ENCODE data around the gene C12orf54. TPM values are rescaled to one million over a fixed set of nuclear protein-coding genes. Genes with fewer than 3 reads are reported as not detected.

The C12orf54 gene
- total and polyA plus RNA-seq, 2 donors (not counting 3 experiments of a cell fraction or from before 2014, with no cell fraction given): not detected

DNA sequence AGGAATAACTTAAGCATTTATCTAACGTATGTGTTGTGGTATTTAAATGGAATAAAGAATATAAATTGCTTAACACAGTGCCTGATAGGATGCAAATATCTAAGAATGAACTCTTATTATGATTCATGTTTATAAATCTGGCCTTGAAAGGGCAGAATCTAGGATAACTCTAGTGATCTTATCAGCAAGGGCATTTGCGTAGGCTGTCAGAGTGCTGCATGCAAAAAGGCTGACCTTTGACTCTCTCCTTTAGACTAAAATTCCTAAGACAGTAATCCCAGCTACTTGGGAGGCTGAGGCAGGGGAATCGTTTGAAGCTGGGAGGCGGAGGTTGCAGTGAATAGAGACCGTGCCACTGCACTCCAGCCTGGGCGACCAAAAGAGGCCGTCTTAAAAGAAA is 41.2 kb upstream of the C12orf54 start:
- H4K20me1 ChIP-seq (replicated peaks; ENCODE audit: control insufficient read depth, extremely low read depth, insufficient read depth, low read length): no peaks in the 10 kb centered on the region
- ChIA-PET CTCF (no interaction called here), POLR2A (no interaction called here)
- H3K9ac ChIP-seq (replicated peaks; ENCODE audit: extremely low read depth, insufficient read depth, low read length): no peak overlapping the region
- H3K4me1 ChIP-seq (ENCODE audit: control insufficient read depth, extremely low read depth, insufficient read depth, low read length): peaks cover 5% of the 10 kb centered on the region
- no peak overlapping the region for H3K27ac ChIP-seq (ENCODE audit: insufficient read depth, low read depth, low read length)
- TF ChIP-seq, protein P1, sequence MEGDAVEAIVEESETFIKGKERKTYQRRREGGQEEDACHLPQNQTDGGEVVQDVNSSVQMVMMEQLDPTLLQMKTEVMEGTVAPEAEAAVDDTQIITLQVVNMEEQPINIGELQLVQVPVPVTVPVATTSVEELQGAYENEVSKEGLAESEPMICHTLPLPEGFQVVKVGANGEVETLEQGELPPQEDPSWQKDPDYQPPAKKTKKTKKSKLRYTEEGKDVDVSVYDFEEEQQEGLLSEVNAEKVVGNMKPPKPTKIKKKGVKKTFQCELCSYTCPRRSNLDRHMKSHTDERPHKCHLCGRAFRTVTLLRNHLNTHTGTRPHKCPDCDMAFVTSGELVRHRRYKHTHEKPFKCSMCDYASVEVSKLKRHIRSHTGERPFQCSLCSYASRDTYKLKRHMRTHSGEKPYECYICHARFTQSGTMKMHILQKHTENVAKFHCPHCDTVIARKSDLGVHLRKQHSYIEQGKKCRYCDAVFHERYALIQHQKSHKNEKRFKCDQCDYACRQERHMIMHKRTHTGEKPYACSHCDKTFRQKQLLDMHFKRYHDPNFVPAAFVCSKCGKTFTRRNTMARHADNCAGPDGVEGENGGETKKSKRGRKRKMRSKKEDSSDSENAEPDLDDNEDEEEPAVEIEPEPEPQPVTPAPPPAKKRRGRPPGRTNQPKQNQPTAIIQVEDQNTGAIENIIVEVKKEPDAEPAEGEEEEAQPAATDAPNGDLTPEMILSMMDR (IDR thresholded peaks at IDR 0.05; ENCODE audit: extremely low read depth in 1 of 2, insufficient read depth in 1 of 2, low read depth in 1 of 2, low read length in 2 of 2): no peak
- TF ChIP-seq FOS (IDR thresholded peaks at IDR 0.05; ENCODE audit: borderline replicate concordance, insufficient read depth, low read length) (no peak), MYC (IDR thresholded peaks at IDR 0.05; ENCODE audit: low read depth, low read length) (no peak), EZH2 (IDR thresholded peaks at IDR 0.05; ENCODE audit: borderline replicate concordance, low read depth, low read length, severe bottlenecking) (no peak), POLR2AphosphoS5 (IDR thresholded peaks at IDR 0.05; ENCODE audit: insufficient read depth, low read depth, low read length) (no peak), JUN (IDR thresholded peaks at IDR 0.05; ENCODE audit: borderline replicate concordance, insufficient read depth, insufficient read length, low read depth) (no peak), GATA2 (IDR thresholded peaks at IDR 0.05; ENCODE audit: insufficient read depth, insufficient read length, low read depth, low read length) (no peak), MAX (IDR thresholded peaks at IDR 0.05; ENCODE audit: insufficient read depth, insufficient read length) (no peak), POLR2A (IDR thresholded peaks at IDR 0.05; ENCODE audit: low read depth, low read length) (no peak)
- BruUV-seq (replicated peaks): no TSS peak
- FAIRE-seq (no peak), DNase-seq (ENCODE audit: low read depth, low spot score) (peak; percentile 15)
- H3K4me3 ChIP-seq (replicated peaks in 1 of 3; ENCODE audit: insufficient read depth in 1 of 3, low read depth in 1 of 3, low read length in 3 of 3): no peak overlapping the region
- no peaks in the 10 kb centered on the region for H3K9me3 ChIP-seq (replicated peaks; ENCODE audit: control insufficient read depth, insufficient read depth, low read length)
- dilution Hi-C loops (cut with MboI; ENCODE audit: extremely low pct_ligation_motif_present, low sequenced_read_pairs): no loop called here
- H3K9me1 ChIP-seq (replicated peaks; ENCODE audit: control insufficient read depth, extremely low read depth, insufficient read depth, low read length): no peaks in the 10 kb centered on the region
- intact Hi-C loops (cut with micrococcal nuclease): no loop called here
- H2AFZ ChIP-seq (ENCODE audit: low read depth, low read length): no peak overlapping the region
- no peaks in the 10 kb centered on the region for H3K36me3 ChIP-seq (ENCODE audit: control insufficient read depth in 2 of 2, extremely low read depth in 1 of 2, insufficient read depth in 2 of 2, low read length in 2 of 2)
- no peaks in the 10 kb centered on the region for H3K27me3 ChIP-seq (ENCODE audit: control insufficient read depth in 2 of 2, insufficient read depth in 2 of 2, low read length in 2 of 2)
- H3K4me2 ChIP-seq (ENCODE audit: insufficient read depth, low read length): no peak overlapping the region
- no peaks in the 10 kb centered on the region for H3K79me2 ChIP-seq (ENCODE audit: control insufficient read depth, insufficient read depth, low read length)

Data from endothelial cell of umbilical vein (primary cell).